HCT116 (cell line): ENCODE results near the gene HSCB. TPM values are rescaled to one million over a fixed set of nuclear protein-coding genes. Genes with fewer than 3 reads are reported as not detected.

ENCODE experiments used
- ATAC-seq: fragments of 200-7000 bp; cut with Tn5 transposase; 2 replicates; pipeline ENCODE4 v1.9.1; 2020; ENCODE audit warnings: mild to moderate bottlenecking, moderate library complexity
- BruUV-seq: library from RNA; stranded (reverse); fragments of 400-500 nt; replicated peaks from 2 replicates; lab custom pipeline; 2021; lab: Mats Ljungman, UMichigan
- CTCF ChIA-PET: fragments of 300-600 bp; sonication (Branson Sonifier 250); formaldehyde crosslinking; loops from one replicate; lab custom pipeline; 2021; ENCODE audit warnings: antibody characterized with exemption; lab: Charles Lee
- POLR2A ChIA-PET: fragments of 300-600, 350-600 bp; sonication (Branson Sonifier 250); formaldehyde crosslinking; loops from one replicate; lab custom pipeline; 2021; ENCODE audit warnings: antibody characterized with exemption; lab: Charles Lee
- RAD21 ChIA-PET, 2 experiments: fragments of 300-600 bp; sonication (Branson Sonifier 250); formaldehyde crosslinking; loops; one replicate each; lab custom pipeline; 2023; ENCODE audit warnings: low total read pairs in 2 of 2; ENCODE audit not compliant: uncharacterized antibody in 2 of 2, unreplicated experiment in 2 of 2, low non-redundant PET in 1 of 2; lab: Charles Lee
- DNase-seq: peaks from one replicate; pipeline ENCODE4 v3.0.0-alpha.2; 2010; ENCODE audit warnings: low read depth, low spot score
- H2AFZ ChIP-seq: fragments of 200-600 bp; shearing (Covaris generic), sonication (generic); 2 replicates; pipeline ENCODE4 v1.6.1; 2017; ENCODE audit warnings: low read depth, mixed run types, mixed read lengths, antibody characterized with exemption, low read length; ENCODE audit not compliant: poor library complexity, severe bottlenecking
- H3K27ac ChIP-seq: 2 replicates; pipeline ENCODE4 v1.5.1; 2012; ENCODE audit warnings: low read depth, low read length
- H3K27me3 ChIP-seq: fragments of 200-600 bp; sonication (generic); 2 replicates; pipeline ENCODE4 v1.6.1; 2016; ENCODE audit warnings: mixed run types, low read length, mixed read lengths; ENCODE audit not compliant: insufficient read depth
- H3K36me3 ChIP-seq, 2 experiments: fragments of 200-500 bp in 1 of 2; fragments of 200-600 bp in 1 of 2; sonication (Bioruptor generic) in 1 of 2; sonication (generic) in 1 of 2; 2 replicates each; pipeline versions ENCODE4 v1.5.1 to v1.6.1; 2014 to 2016; ENCODE audit warnings: low read length in 2 of 2, inconsistent platforms in 1 of 2, mixed read lengths in 1 of 2, mixed run types in 1 of 2; ENCODE audit not compliant: insufficient read depth in 2 of 2, control insufficient read depth in 1 of 2
- H3K4me1 ChIP-seq, 2 experiments: fragments of 200-600 bp in 1 of 2; sonication (generic) in 1 of 2; 2 replicates each; pipeline versions ENCODE4 v1.5.1 to v1.6.1; 2012 to 2017; ENCODE audit warnings: low read length in 2 of 2, inconsistent platforms in 1 of 2, mild to moderate bottlenecking in 1 of 2, mixed read lengths in 1 of 2, mixed run types in 1 of 2, moderate library complexity in 1 of 2; ENCODE audit not compliant: insufficient read depth in 2 of 2, control insufficient read depth in 1 of 2
- H3K4me2 ChIP-seq: fragments of 200-600 bp; sonication (generic); 2 replicates; pipeline ENCODE4 v1.6.1; 2017; ENCODE audit warnings: mixed run types, low read length, mixed read lengths
- H3K4me3 ChIP-seq, 2 experiments: fragments of 200-600 bp in 1 of 2; sonication (generic) in 1 of 2; replicated peaks in 1 of 2; 2 replicates each; pipeline ENCODE4 v1.5.1; 2011 to 2016; ENCODE audit warnings: low read length in 2 of 2, control low read depth in 1 of 2, low read depth in 1 of 2, mild to moderate bottlenecking in 1 of 2, mixed read lengths in 1 of 2, mixed run types in 1 of 2
- H3K79me2 ChIP-seq: fragments of 200-600 bp; sonication (generic); 2 replicates; pipeline ENCODE4 v1.6.1; 2017; ENCODE audit warnings: mild to moderate bottlenecking, mixed run types, low read length, moderate library complexity, mixed read lengths; ENCODE audit not compliant: insufficient read depth
- H3K9ac ChIP-seq: fragments of 200-600 bp; sonication (generic); 2 replicates; pipeline ENCODE4 v1.6.1; 2016; ENCODE audit warnings: low read length, mixed read lengths
- H3K9me2 ChIP-seq: fragments of 200-600 bp; sonication (generic), shearing (Covaris generic); 2 replicates; pipeline ENCODE4 v1.6.1; 2017; ENCODE audit warnings: mixed run types, mild to moderate bottlenecking, moderate library complexity; ENCODE audit not compliant: insufficient read depth
- H3K9me3 ChIP-seq, 2 experiments: fragments of 200-500 bp in 1 of 2; fragments of 200-600 bp in 1 of 2; sonication (Bioruptor generic) in 1 of 2; sonication (generic) in 1 of 2; 2 replicates each; pipeline ENCODE4 v1.6.1; 2014 to 2017; ENCODE audit warnings: low read length in 2 of 2, mixed read lengths in 2 of 2, inconsistent platforms in 1 of 2, low read depth in 1 of 2, mild to moderate bottlenecking in 1 of 2, mixed run types in 1 of 2, moderate library complexity in 1 of 2; ENCODE audit not compliant: control insufficient read depth in 1 of 2, insufficient read depth in 1 of 2
- H4K20me1 ChIP-seq: fragments of 200-600 bp; sonication (generic), shearing (Covaris generic); 2 replicates; pipeline ENCODE4 v1.6.1; 2017; ENCODE audit warnings: mixed run types, mild to moderate bottlenecking, moderate library complexity; ENCODE audit not compliant: insufficient read depth
- FOSL1 ChIP-seq: IDR thresholded peaks from 2 replicates; pipeline ENCODE4 v1.6.1; 2012; ENCODE audit warnings: low read depth
- POLR2A ChIP-seq: IDR thresholded peaks from 2 replicates; pipeline ENCODE4 v1.7.0; 2011; ENCODE audit warnings: borderline replicate concordance; ENCODE audit not compliant: insufficient read depth, insufficient read length; ENCODE audit errors: extremely low read depth
- RAD21 ChIP-seq: IDR thresholded peaks from 2 replicates; pipeline ENCODE4 v1.6.1; 2012; ENCODE audit warnings: low read depth, mild to moderate bottlenecking
- REST ChIP-seq: IDR thresholded peaks from 2 replicates; pipeline ENCODE4 v1.6.1; 2012; ENCODE audit warnings: low read depth
- SIN3A ChIP-seq: IDR thresholded peaks from 2 replicates; pipeline ENCODE4 v1.6.1; 2012; ENCODE audit warnings: low read depth
- SP1 ChIP-seq: IDR thresholded peaks from 2 replicates; pipeline ENCODE4 v1.6.1; 2012; ENCODE audit warnings: low read depth
- ZFX ChIP-seq: fragments of 450-650 bp; IDR thresholded peaks from 2 replicates; pipeline ENCODE4 v1.6.1; 2017
- ZNF274 ChIP-seq: fragments of 200-500 bp; sonication (Bioruptor generic); IDR thresholded peaks from 2 replicates; pipeline ENCODE4 v1.6.1; 2014; ENCODE audit warnings: mild to moderate bottlenecking, low read depth, low read length, inconsistent platforms
- intact Hi-C: fragments of 100-400 bp; cut with micrococcal nuclease; formaldehyde crosslinking; loops from 2 replicates; pipeline ENCODE4 v1.10.0; 2022
- total RNA-seq: library from RNA; stranded (reverse); gene quantifications from one replicate; pipeline ENCODE4 v1.2.1, GENCODE V29; 2021; ENCODE audit not compliant: unreplicated experiment
- TF ChIP-seq, protein P1 (sequence below): IDR thresholded peaks from 2 replicates; pipeline ENCODE4 v1.6.1; 2011; ENCODE audit warnings: mild to moderate bottlenecking, low read length, moderate library complexity; ENCODE audit not compliant: insufficient replicate concordance; ENCODE audit errors: extremely low read depth

HSCB gene
- total RNA-seq, 1 experiment from 2014 or later = 14.5 TPM

GRCh38 chr22:28774378-28774777 lies 32.5 kb downstream of the HSCB start:
- no peak for TF ChIP-seq POLR2A
- no peak for TF ChIP-seq SP1
- no peak for TF ChIP-seq ZNF274
- TF ChIP-seq SIN3A = no peak
- no peak for TF ChIP-seq FOSL1
- no peak for TF ChIP-seq RAD21
- no peak for TF ChIP-seq ZFX
- TF ChIP-seq, protein P1, sequence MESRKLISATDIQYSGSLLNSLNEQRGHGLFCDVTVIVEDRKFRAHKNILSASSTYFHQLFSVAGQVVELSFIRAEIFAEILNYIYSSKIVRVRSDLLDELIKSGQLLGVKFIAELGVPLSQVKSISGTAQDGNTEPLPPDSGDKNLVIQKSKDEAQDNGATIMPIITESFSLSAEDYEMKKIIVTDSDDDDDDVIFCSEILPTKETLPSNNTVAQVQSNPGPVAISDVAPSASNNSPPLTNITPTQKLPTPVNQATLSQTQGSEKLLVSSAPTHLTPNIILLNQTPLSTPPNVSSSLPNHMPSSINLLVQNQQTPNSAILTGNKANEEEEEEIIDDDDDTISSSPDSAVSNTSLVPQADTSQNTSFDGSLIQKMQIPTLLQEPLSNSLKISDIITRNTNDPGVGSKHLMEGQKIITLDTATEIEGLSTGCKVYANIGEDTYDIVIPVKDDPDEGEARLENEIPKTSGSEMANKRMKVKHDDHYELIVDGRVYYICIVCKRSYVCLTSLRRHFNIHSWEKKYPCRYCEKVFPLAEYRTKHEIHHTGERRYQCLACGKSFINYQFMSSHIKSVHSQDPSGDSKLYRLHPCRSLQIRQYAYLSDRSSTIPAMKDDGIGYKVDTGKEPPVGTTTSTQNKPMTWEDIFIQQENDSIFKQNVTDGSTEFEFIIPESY = no peak
- H3K79me2 ChIP-seq = peaks cover 64% of the 10 kb centered on the region
- POLR2A ChIA-PET = interaction anchor here (1.4 kb wide), 1 partner anchor 26 kb away, joined by 4 read pairs; the partner anchor contains the start of gene XBP1

GRCh38 chr22:28779833-28780232 lies 38.0 kb downstream of the HSCB start:
- no peak for ATAC-seq
- RAD21 ChIA-PET = no interaction called here
- intact Hi-C loops = no loop called here
- no peaks in the 10 kb centered on the region for H3K4me1 ChIP-seq
- H3K4me2 ChIP-seq = no peak overlapping the region
- H3K4me3 ChIP-seq = no peak overlapping the region
- H3K79me2 ChIP-seq = peaks cover 70% of the 10 kb centered on the region
- no peaks in the 10 kb centered on the region for H3K9me2 ChIP-seq
- no peak overlapping the region for H3K27ac ChIP-seq
- no peaks in the 10 kb centered on the region for H3K9me3 ChIP-seq
- TF ChIP-seq, protein P1 = no peak
- TF ChIP-seq ZNF274 = no peak
- TF ChIP-seq FOSL1 = no peak
- TF ChIP-seq REST = no peak
- no peak for TF ChIP-seq ZFX
- TF ChIP-seq, all 23 proteins: peak for 0
- POLR2A ChIA-PET = no interaction called here
- no peaks in the 10 kb centered on the region for H4K20me1 ChIP-seq
- H2AFZ ChIP-seq = no peak overlapping the region
- CTCF ChIA-PET = no interaction called here
- no peak overlapping the region for H3K9ac ChIP-seq
- BruUV-seq = no TSS peak
- no peaks in the 10 kb centered on the region for H3K27me3 ChIP-seq
- H3K36me3 ChIP-seq = peaks cover 33% of the 10 kb centered on the region in 2 experiments
- no peak for DNase-seq

More at GRCh38 chr22:28774378-28774777, 32.5 kb downstream of the HSCB start:
- CTCF ChIA-PET = interaction anchor here (0.7 kb wide), 1 partner anchor 16 kb away, joined by 3 read pairs; no protein-coding TSS in a partner anchor
- intact Hi-C loops = no loop called here
- Histone ChIP-seq H3K36me3 (peaks cover 7% of the 10 kb centered on the region in 2 experiments; a peak in 2 of 4 replicates), H3K4me3 (no peak overlapping the region), H2AFZ (no peak overlapping the region), H3K9ac (no peak overlapping the region), H3K27ac (no peak overlapping the region), H3K9me2 (no peaks in the 10 kb centered on the region), H3K4me1 (peaks cover 0 to 12% of the 10 kb centered on the region in 2 experiments; a peak in 3 of 4 replicates), H3K9me3 (no peaks in the 10 kb centered on the region), H3K4me2 (peak overlapping the region; percentile 78; the same call in 1 of the 2 replicates), H4K20me1 (no peaks in the 10 kb centered on the region), H3K27me3 (no peaks in the 10 kb centered on the region)
- no TSS peak for BruUV-seq
- ATAC-seq (no peak), DNase-seq (no peak)
- RAD21 ChIA-PET = interaction anchor here in 1 of 2 experiments (0.7 kb wide), 1 partner anchor 54 kb away, joined by 3 read pairs; no protein-coding TSS in a partner anchor
